Activated B cell treated with CpG ODN at 0.5 μM for 24 hours (primary cell): ENCODE results near the gene VPS35L. TPM values are rescaled to one million over a fixed set of nuclear protein-coding genes. Genes with fewer than 3 reads are reported as not detected.
"Not testable (repeated sequence)": the region's sequence is repeated elsewhere in the genome, so short reads cannot be mapped to it uniquely, and the experiment has no call there.

ENCODE experiments used
- ATAC-seq: fragments of 200-7000 bp; cut with Tn5 transposase; one replicate; pipeline ENCODE4 v1.10.0; 2021; ENCODE audit warnings: low read depth, mild to moderate bottlenecking, moderate library complexity
- CTCF ChIA-PET: fragments of 350-600 bp; sonication (Branson Sonifier 250); formaldehyde crosslinking; loops from one replicate; lab custom pipeline; 2021; ENCODE audit warnings: antibody characterized with exemption; lab: Charles Lee
- POLR2A ChIA-PET: fragments of 350-600 bp; sonication (Branson Sonifier 250); formaldehyde crosslinking; loops from one replicate; lab custom pipeline; 2021; ENCODE audit warnings: antibody characterized with exemption; lab: Charles Lee
- DNase-seq: peaks from one replicate; pipeline ENCODE4 v3.0.0; 2022
- H3K27ac Mint-ChIP-seq: one replicate; pipeline ENCODE4 v1.8.0; 2020; ENCODE audit warnings: mixed read lengths
- H3K27me3 Mint-ChIP-seq: one replicate; pipeline ENCODE4 v1.8.0; 2021; ENCODE audit warnings: mixed read lengths
- H3K36me3 Mint-ChIP-seq: one replicate; pipeline ENCODE4 v1.8.0; 2021; ENCODE audit warnings: low read depth, mixed read lengths
- H3K4me1 Mint-ChIP-seq: one replicate; pipeline ENCODE4 v1.8.0; 2021; ENCODE audit warnings: mixed read lengths
- H3K4me3 Mint-ChIP-seq: one replicate; pipeline ENCODE4 v1.8.0; 2020; ENCODE audit warnings: mild to moderate bottlenecking, mixed read lengths
- H3K9me3 Mint-ChIP-seq: one replicate; pipeline ENCODE4 v1.8.0; 2020; ENCODE audit warnings: mixed read lengths
- CTCF ChIP-seq: fragments of 200-600 bp; IDR thresholded peaks from one replicate; pipeline ENCODE4 v1.8.0; 2022; ENCODE audit warnings: antibody characterized with exemption, mild to moderate bottlenecking
- intact Hi-C: fragments of 100-400 bp; cut with micrococcal nuclease; formaldehyde crosslinking; loops from one replicate; pipeline ENCODE4 v1.15.1; 2024
- total RNA-seq: library from RNA; stranded (reverse); gene quantifications from 2 replicates; pipeline ENCODE4 v1.2.3, GENCODE V29; 2022

Gene VPS35L
- total RNA-seq, 1 donor from 2014 or later = 66.0 TPM

GRCh38 chr16:19678804-19679203 lies 123.3 kb downstream of the VPS35L start:
- H3K9me3 Mint-ChIP-seq = peaks cover 4% of the 10 kb centered on the region
- H3K36me3 Mint-ChIP-seq = peaks cover 65% of the 10 kb centered on the region
- H3K27me3 Mint-ChIP-seq = no peaks in the 10 kb centered on the region
- TF ChIP-seq CTCF = no peak
- no peak for DNase-seq
- no peak for ATAC-seq
- intact Hi-C loops = no loop called here
- ChIA-PET CTCF (no interaction called here), POLR2A (interaction anchor here (0.7 kb wide), 1 partner anchor 11 kb away, joined by 4 read pairs; no protein-coding TSS in a partner anchor)
- H3K27ac Mint-ChIP-seq = no peak overlapping the region
- no peak overlapping the region for H3K4me3 Mint-ChIP-seq
- no peaks in the 10 kb centered on the region for H3K4me1 Mint-ChIP-seq

GRCh38 chr16:19679281-19679680 lies 123.8 kb downstream of the VPS35L start:
- not testable (repeated sequence) for H3K27ac Mint-ChIP-seq
- H3K36me3 Mint-ChIP-seq = peaks cover 67% of the 10 kb centered on the region

GRCh38 chr16:19680881-19681340 lies 125.4 kb downstream of the VPS35L start:
- Mint-ChIP-seq H3K4me3 (no peak overlapping the region), H3K4me1 (no peaks in the 10 kb centered on the region), H3K27me3 (no peaks in the 10 kb centered on the region), H3K36me3 (peaks cover 69% of the 10 kb centered on the region), H3K27ac (no peak overlapping the region), H3K9me3 (peaks cover 10% of the 10 kb centered on the region)
- CTCF ChIA-PET = no interaction called here
- no peak for TF ChIP-seq CTCF
- ATAC-seq (no peak), DNase-seq (no peak)
- intact Hi-C loops = no loop called here
- POLR2A ChIA-PET = interaction anchor here (0.6 kb wide), 1 partner anchor 317 kb away, joined by 6 read pairs; no protein-coding TSS in a partner anchor

More at GRCh38 chr16:19679281-19679680, 123.8 kb downstream of the VPS35L start:
- H3K4me3 Mint-ChIP-seq, POLR2A ChIA-PET, H3K4me1 Mint-ChIP-seq, ATAC-seq, H3K9me3 Mint-ChIP-seq, H3K27me3 Mint-ChIP-seq, CTCF ChIA-PET, DNase-seq, intact Hi-C loops: not testable (repeated sequence)

- TF ChIP-seq CTCF = no peak
- Mint-ChIP-seq H3K36me3 (peaks cover 70% of the 10 kb centered on the region), H3K4me1 (no peaks in the 10 kb centered on the region), H3K27ac (no peak overlapping the region), H3K9me3 (peaks cover 10% of the 10 kb centered on the region), H3K4me3 (no peak overlapping the region), H3K27me3 (no peaks in the 10 kb centered on the region)
- ATAC-seq = no peak
- DNase-seq = no peak
- intact Hi-C loops = no loop called here
- POLR2A ChIA-PET = no interaction called here
- CTCF ChIA-PET = no interaction called here
Measured at GRCh38 chr16:19681637-19682036, 126.1 kb downstream of the VPS35L start.

- no peak for TF ChIP-seq CTCF
- Mint-ChIP-seq H3K27me3 (no peaks in the 10 kb centered on the region), H3K27ac (no peak overlapping the region), H3K36me3 (peaks cover 80% of the 10 kb centered on the region), H3K9me3 (peaks cover 10% of the 10 kb centered on the region), H3K4me3 (no peak overlapping the region), H3K4me1 (no peaks in the 10 kb centered on the region)
- CTCF ChIA-PET = no interaction called here
- POLR2A ChIA-PET = no interaction called here
- DNase-seq (no peak), ATAC-seq (no peak)
- intact Hi-C loops = no loop called here
Measured at GRCh38 chr16:19683453-19684236, 128.1 kb downstream of the VPS35L start.
